Measurements from ENCODE around the gene TAT. TPM values are rescaled to one million over a fixed set of nuclear protein-coding genes. Genes with fewer than 3 reads are reported as not detected.
"Not testable (repeated sequence)": the region's sequence is repeated elsewhere in the genome, so short reads cannot be mapped to it uniquely, and the experiment has no call there.

Gene TAT
- total RNA-seq, 6 experiments from 2014 or later: not detected

GRCh38 chr16:71594000-71594646, 17.2 kb upstream of the TAT start:
- Mint-ChIP-seq H3K27me3 (ENCODE audit: insufficient read depth) (peaks cover 5% of the 10 kb centered on the region; the same call in 1 of the 2 replicates), H3K4me3 (no peak overlapping the region), H3K27ac (no peak overlapping the region), H3K4me1 (ENCODE audit: low read depth) (no peaks in the 10 kb centered on the region), H3K9me3 (no peaks in the 10 kb centered on the region), H3K36me3 (ENCODE audit: low read depth) (no peaks in the 10 kb centered on the region)
- DNase-seq: no peak
- TF ChIP-seq CTCF (IDR thresholded peaks at IDR 0.05): no peak

GRCh38 chr16:71593048-71593999, 16.4 kb upstream of the TAT start:
- Mint-ChIP-seq H3K27me3 (ENCODE audit: insufficient read depth) (peaks cover 5% of the 10 kb centered on the region; the same call in 1 of the 2 replicates), H3K36me3 (ENCODE audit: low read depth) (no peaks in the 10 kb centered on the region), H3K4me3 (no peak overlapping the region), H3K4me1 (ENCODE audit: low read depth) (no peaks in the 10 kb centered on the region), H3K27ac (no peak overlapping the region), H3K9me3 (no peaks in the 10 kb centered on the region)
- TF ChIP-seq CTCF (IDR thresholded peaks at IDR 0.05): no peak
- no peak for DNase-seq

GRCh38 chr16:71591917-71592316, 15.0 kb upstream of the TAT start:
- no peak for DNase-seq
- Mint-ChIP-seq H3K4me3 (no peak overlapping the region), H3K27ac (no peak overlapping the region), H3K9me3 (no peaks in the 10 kb centered on the region), H3K27me3 (ENCODE audit: insufficient read depth) (peaks cover 11% of the 10 kb centered on the region; the same call in 1 of the 2 replicates), H3K36me3 (ENCODE audit: low read depth) (no peaks in the 10 kb centered on the region), H3K4me1 (ENCODE audit: low read depth) (no peaks in the 10 kb centered on the region)
- no peak for TF ChIP-seq CTCF (IDR thresholded peaks at IDR 0.05)

- H3K36me3 Mint-ChIP-seq (ENCODE audit: low read depth): no peaks in the 10 kb centered on the region
- no peak overlapping the region for H3K4me3 Mint-ChIP-seq
- no peaks in the 10 kb centered on the region for H3K9me3 Mint-ChIP-seq
- TF ChIP-seq CTCF (IDR thresholded peaks at IDR 0.05): no peak
- H3K27ac Mint-ChIP-seq: no peak overlapping the region
- no peak for DNase-seq
- peaks cover 13% of the 10 kb centered on the region; the same call in 1 of the 2 replicates for H3K27me3 Mint-ChIP-seq (ENCODE audit: insufficient read depth)
- no peaks in the 10 kb centered on the region for H3K4me1 Mint-ChIP-seq (ENCODE audit: low read depth)
These were observed 13.7 kb upstream of the TAT start for GRCh38 chr16:71590584-71590983.

GRCh38 chr16:71590071-71590470, 13.2 kb upstream of the TAT start:
- DNase-seq: not testable (repeated sequence)

GRCh38 chr16:71589334-71589733, 12.4 kb upstream of the TAT start:
- not testable (repeated sequence) for H3K4me3 Mint-ChIP-seq; H3K4me1 Mint-ChIP-seq (ENCODE audit: low read depth); H3K27ac Mint-ChIP-seq; H3K36me3 Mint-ChIP-seq (ENCODE audit: low read depth); H3K9me3 Mint-ChIP-seq; DNase-seq
- H3K27me3 Mint-ChIP-seq (ENCODE audit: insufficient read depth): peaks cover 14% of the 10 kb centered on the region; the same call in 1 of the 2 replicates

More at GRCh38 chr16:71590071-71590470, 13.2 kb upstream of the TAT start:
- H3K27ac Mint-ChIP-seq; H3K4me3 Mint-ChIP-seq; H3K36me3 Mint-ChIP-seq (ENCODE audit: low read depth); H3K9me3 Mint-ChIP-seq; H3K4me1 Mint-ChIP-seq (ENCODE audit: low read depth): not testable (repeated sequence)
- peaks cover 14% of the 10 kb centered on the region; the same call in 1 of the 2 replicates for H3K27me3 Mint-ChIP-seq (ENCODE audit: insufficient read depth)

Data from HFFc6 (cell line).